ENCODE measurements around the gene PEAK3.

The PEAK3 gene

GRCh38 chr19:2249010-2249866, 32.7 kb downstream of the PEAK3 start, which contains the start of gene AMH:
AMH (plus strand) TSS chr19:2249323; CDS start chr19:2249333, 10 bp downstream.
- DNase-seq = no peak

- DNase-seq = no peak
Measured at GRCh38 chr19:2248136-2249009, 33.6 kb downstream of the PEAK3 start.

- DNase-seq = no peak
Measured at GRCh38 chr19:2247433-2248101, 34.4 kb downstream of the PEAK3 start.

GRCh38 chr19:2246801-2247361, 35.1 kb downstream of the PEAK3 start:
- no peak for DNase-seq

- DNase-seq = no peak
Measured at GRCh38 chr19:2246014-2246620, 35.9 kb downstream of the PEAK3 start.

- no peak for DNase-seq
Measured at GRCh38 chr19:2245273-2245672, 36.7 kb downstream of the PEAK3 start.

GRCh38 chr19:2244486-2244885, 37.5 kb downstream of the PEAK3 start:
- DNase-seq = no peak

- DNase-seq = no peak
Measured at GRCh38 chr19:2244125-2244411, 37.9 kb downstream of the PEAK3 start.

- no peak for DNase-seq
Measured at GRCh38 chr19:2243274-2244124, 38.5 kb downstream of the PEAK3 start.

GRCh38 chr19:2242816-2243215, 39.2 kb downstream of the PEAK3 start:
- no peak for DNase-seq

- DNase-seq = no peak
Measured at GRCh38 chr19:2242092-2242537, 39.9 kb downstream of the PEAK3 start.

GRCh38 chr19:2240881-2241760, 40.9 kb downstream of the PEAK3 start:
- no peak for DNase-seq

GRCh38 chr19:2239771-2240770, 41.9 kb downstream of the PEAK3 start:
- DNase-seq = no peak

- DNase-seq = no peak
Measured at GRCh38 chr19:2239173-2239572, 42.8 kb downstream of the PEAK3 start.

GRCh38 chr19:2237869-2238153, 44.2 kb downstream of the PEAK3 start:
- DNase-seq = no peak

- DNase-seq = no peak
Measured at GRCh38 chr19:2237051-2237868, 44.7 kb downstream of the PEAK3 start.

- peak; percentile 90 for DNase-seq
Measured at GRCh38 chr19:2236314-2237050, 45.5 kb downstream of the PEAK3 start, which contains the start of the genes PLEKHJ1 and SF3A2. PLEKHJ1 (minus strand) TSS chr19:2236329; CDS start chr19:2236248, 81 bp downstream. SF3A2 (plus strand) TSS chr19:2236824; CDS start chr19:2243419, 6,595 bp downstream.

GRCh38 chr19:2236064-2236313, 46.0 kb downstream of the PEAK3 start:
- no peak for DNase-seq

Measured in SHP77 treated with DMSO at 0.1 percent for 48 hours (cell line).